VCaP (cell line): Measurements from ENCODE around the gene HAPLN1.

Experiments
- H3K27ac ChIP-seq: fragments of 450-650 bp; 2 replicates; pipeline ENCODE4 v1.5.1; 2017
- CTCF ChIP-seq: fragments of 450-650 bp; conservative IDR thresholded peaks from 2 replicates; pipeline ENCODE4 v1.5.1; 2017; ENCODE audit warnings: mild to moderate bottlenecking, moderate library complexity

Gene HAPLN1

GRCh38 chr5:83726912-83727311, 6.3 kb upstream of the HAPLN1 start:
- no peak for TF ChIP-seq CTCF
- no peak overlapping the region for H3K27ac ChIP-seq

- TF ChIP-seq CTCF = no peak
- H3K27ac ChIP-seq = no peak overlapping the region
Measured at GRCh38 chr5:83724935-83725334, 4.3 kb upstream of the HAPLN1 start.

- no peak overlapping the region for H3K27ac ChIP-seq
Measured at GRCh38 chr5:83724001-83724400, 3.3 kb upstream of the HAPLN1 start.

GRCh38 chr5:83723031-83723430, 2.4 kb upstream of the HAPLN1 start:
- H3K27ac ChIP-seq = no peak overlapping the region
- TF ChIP-seq CTCF = no peak

More at GRCh38 chr5:83724001-83724400, 3.3 kb upstream of the HAPLN1 start:
- no peak for TF ChIP-seq CTCF

GRCh38 chr5:83721953-83722901, 1.6 kb upstream of the HAPLN1 start:
- peak; percentile 66 for TF ChIP-seq CTCF
- no peak overlapping the region for H3K27ac ChIP-seq

- H3K27ac ChIP-seq = no peak overlapping the region
- no peak for TF ChIP-seq CTCF
Measured at GRCh38 chr5:83718936-83719495, 1.6 kb downstream of the HAPLN1 start.

- H3K27ac ChIP-seq = no peak overlapping the region
- peak; percentile 81 for TF ChIP-seq CTCF
Measured at GRCh38 chr5:83718195-83718825, 2.3 kb downstream of the HAPLN1 start.
